SH-SY5Y (cell line): ENCODE data around the gene EFNB1.

Experiments used
- GATA2 ChIP-seq: IDR thresholded peaks from 2 replicates; pipeline ENCODE4 v1.6.1; 2011; ENCODE audit warnings: mild to moderate bottlenecking, low read depth, low read length
- GATA3 ChIP-seq: IDR thresholded peaks from 2 replicates; pipeline ENCODE4 v1.6.1; 2011; ENCODE audit warnings: low read depth, mild to moderate bottlenecking, low read length, moderate library complexity

DNA sequence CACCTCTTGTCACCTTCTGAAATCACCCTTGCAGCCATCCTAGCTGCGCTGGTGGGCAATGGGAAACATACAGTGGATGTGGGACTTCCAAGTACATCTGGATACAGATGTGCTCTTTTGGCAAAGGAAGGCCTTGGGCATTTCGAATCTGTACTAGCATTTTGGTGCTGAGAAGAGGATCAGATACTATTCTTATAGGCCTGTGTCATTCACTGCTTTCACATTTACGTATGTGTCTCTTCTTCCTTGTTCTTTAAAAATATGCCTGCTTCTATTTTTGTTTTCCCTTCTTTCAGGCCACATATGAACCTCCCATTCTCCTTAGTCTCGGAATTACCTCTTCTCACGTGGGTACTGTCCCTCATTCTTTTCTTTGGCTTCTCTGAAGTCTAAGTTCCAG lies 53.1 kb downstream of the EFNB1 start:
- TF ChIP-seq GATA2 (no peak), GATA3 (no peak)
